Measurements from ENCODE around the gene ARMC9.

DNA sequence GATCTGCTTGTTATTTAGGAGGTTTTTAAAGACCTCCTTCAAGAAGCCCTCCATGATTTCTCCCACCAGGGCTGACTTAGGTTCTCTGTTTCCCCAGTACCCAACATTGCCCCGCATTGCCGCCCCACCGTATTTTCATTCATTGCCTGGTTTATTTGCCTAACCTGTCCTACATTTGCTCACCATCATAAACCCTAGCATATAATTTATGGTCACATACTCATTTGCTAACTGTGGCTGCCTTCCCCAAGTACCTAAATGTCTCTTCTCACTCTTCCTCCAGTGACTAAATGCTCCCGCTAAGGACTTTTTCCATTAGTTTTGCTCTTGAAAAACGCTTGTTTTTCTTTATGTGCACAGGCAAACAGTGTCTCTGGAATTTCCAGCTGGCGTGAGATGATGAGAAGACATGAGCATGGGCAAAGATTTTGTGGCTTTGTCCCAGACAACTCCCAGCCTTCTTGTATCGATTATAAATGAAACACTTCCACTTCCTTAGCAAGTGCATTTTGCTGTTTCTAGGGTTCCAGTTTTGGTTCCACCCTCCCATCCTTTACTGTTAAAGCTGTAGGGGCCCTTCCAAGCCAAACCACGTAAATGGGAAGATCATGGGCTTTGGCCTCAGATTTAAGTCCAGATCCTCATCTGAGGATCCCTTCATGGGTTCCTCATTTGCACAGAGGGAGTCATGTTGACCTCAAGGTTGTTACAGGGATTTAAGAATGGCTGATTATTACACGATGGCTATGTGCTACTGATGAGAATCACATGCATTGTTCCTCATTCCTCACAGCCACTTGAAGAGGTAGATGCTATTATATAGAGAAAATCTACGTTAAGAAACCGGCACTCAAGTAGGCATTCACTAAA is 21.0 kb upstream of the ARMC9 start:
- TF ChIP-seq, protein P1, sequence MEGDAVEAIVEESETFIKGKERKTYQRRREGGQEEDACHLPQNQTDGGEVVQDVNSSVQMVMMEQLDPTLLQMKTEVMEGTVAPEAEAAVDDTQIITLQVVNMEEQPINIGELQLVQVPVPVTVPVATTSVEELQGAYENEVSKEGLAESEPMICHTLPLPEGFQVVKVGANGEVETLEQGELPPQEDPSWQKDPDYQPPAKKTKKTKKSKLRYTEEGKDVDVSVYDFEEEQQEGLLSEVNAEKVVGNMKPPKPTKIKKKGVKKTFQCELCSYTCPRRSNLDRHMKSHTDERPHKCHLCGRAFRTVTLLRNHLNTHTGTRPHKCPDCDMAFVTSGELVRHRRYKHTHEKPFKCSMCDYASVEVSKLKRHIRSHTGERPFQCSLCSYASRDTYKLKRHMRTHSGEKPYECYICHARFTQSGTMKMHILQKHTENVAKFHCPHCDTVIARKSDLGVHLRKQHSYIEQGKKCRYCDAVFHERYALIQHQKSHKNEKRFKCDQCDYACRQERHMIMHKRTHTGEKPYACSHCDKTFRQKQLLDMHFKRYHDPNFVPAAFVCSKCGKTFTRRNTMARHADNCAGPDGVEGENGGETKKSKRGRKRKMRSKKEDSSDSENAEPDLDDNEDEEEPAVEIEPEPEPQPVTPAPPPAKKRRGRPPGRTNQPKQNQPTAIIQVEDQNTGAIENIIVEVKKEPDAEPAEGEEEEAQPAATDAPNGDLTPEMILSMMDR (IDR thresholded peaks at IDR 0.05; ENCODE audit: poor library complexity): no peak
- no peak for TF ChIP-seq EZH2 (IDR thresholded peaks at IDR 0.05; ENCODE audit: borderline replicate concordance)
- TF ChIP-seq EZH2phosphoT487 (IDR thresholded peaks at IDR 0.05; ENCODE audit: low read depth, severe bottlenecking, unreplicated experiment): no peak
